ENCODE data around the gene GPR25. TPM values are rescaled to one million over a fixed set of nuclear protein-coding genes. Genes with fewer than 3 reads are reported as not detected.

GPR25 gene
- total RNA-seq, 4 donors from 2014 or later: 0.24 TPM; not detected in 3

DNA sequence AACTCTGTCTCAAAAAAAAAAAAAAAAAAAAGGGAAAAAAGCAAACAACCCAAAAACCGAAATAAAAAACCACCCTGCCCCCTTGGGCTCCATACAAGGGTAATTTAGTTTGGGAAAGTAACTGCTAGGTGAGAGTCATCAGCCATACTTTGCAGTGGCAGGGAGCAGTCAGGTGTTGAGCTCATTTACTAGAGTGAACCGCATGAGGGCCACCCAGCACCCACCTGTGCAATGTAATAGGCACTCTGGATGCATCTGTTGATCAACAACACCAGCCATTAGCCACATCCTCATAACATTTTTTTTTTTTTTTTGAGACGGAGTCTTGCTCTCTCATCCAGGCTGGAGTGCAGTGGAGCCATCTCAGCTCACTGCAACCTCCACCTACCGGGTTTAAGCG lies 31.0 kb downstream of the GPR25 start:
- intact Hi-C loops (cut with DNase I; ENCODE audit: low total_unique reads): no loop called here
- H3K9me3 ChIP-seq: no peaks in the 10 kb centered on the region
- H3K27me3 ChIP-seq: no peaks in the 10 kb centered on the region
- no peak overlapping the region for H3K4me3 ChIP-seq
- no peaks in the 10 kb centered on the region for H3K4me1 ChIP-seq
- no peak overlapping the region for H3K27ac ChIP-seq
- no peak for ATAC-seq
- no peaks in the 10 kb centered on the region for H3K36me3 ChIP-seq
- TF ChIP-seq, protein P1, sequence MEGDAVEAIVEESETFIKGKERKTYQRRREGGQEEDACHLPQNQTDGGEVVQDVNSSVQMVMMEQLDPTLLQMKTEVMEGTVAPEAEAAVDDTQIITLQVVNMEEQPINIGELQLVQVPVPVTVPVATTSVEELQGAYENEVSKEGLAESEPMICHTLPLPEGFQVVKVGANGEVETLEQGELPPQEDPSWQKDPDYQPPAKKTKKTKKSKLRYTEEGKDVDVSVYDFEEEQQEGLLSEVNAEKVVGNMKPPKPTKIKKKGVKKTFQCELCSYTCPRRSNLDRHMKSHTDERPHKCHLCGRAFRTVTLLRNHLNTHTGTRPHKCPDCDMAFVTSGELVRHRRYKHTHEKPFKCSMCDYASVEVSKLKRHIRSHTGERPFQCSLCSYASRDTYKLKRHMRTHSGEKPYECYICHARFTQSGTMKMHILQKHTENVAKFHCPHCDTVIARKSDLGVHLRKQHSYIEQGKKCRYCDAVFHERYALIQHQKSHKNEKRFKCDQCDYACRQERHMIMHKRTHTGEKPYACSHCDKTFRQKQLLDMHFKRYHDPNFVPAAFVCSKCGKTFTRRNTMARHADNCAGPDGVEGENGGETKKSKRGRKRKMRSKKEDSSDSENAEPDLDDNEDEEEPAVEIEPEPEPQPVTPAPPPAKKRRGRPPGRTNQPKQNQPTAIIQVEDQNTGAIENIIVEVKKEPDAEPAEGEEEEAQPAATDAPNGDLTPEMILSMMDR (IDR thresholded peaks at IDR 0.05 in 4 of 5, conservative IDR thresholded peaks at IDR 0.05 in 1 of 5): no peak
- no peak for TF ChIP-seq POLR2A (IDR thresholded peaks at IDR 0.05)
- in situ Hi-C loops (cut with MboI; ENCODE audit: low sequenced_read_pairs in 4 of 4): no loop called here
- DNase-seq: no peak

DNA sequence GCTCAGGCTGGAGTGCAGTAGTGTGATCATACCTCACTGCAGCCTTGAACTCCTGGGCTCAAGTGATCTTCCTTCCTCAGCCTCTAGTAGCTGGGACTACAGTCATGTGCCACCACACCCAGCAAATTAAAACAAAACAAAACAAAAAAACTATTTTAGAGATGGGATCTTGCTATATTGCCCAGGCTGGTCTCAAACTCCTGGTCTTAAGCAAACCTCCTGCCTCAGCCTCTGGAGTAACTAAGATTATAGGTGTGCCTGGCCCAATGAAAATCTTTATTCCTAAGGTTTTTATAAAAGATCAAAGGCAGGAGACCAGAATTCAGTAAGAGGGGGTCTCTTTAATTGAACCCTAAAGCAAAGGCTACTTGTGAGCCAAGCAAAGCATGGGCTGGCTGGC lies 32.0 kb downstream of the GPR25 start:
- H3K36me3 ChIP-seq: no peaks in the 10 kb centered on the region
- in situ Hi-C loops (cut with MboI; ENCODE audit: low sequenced_read_pairs in 4 of 4): no loop called here
- DNase-seq (no peak), ATAC-seq (no peak)
- TF ChIP-seq POLR2A (IDR thresholded peaks at IDR 0.05): no peak
- TF ChIP-seq, protein P1 (IDR thresholded peaks at IDR 0.05 in 4 of 5, conservative IDR thresholded peaks at IDR 0.05 in 1 of 5): no peak
- no peaks in the 10 kb centered on the region for H3K9me3 ChIP-seq
- H3K27ac ChIP-seq: no peak overlapping the region
- no peak overlapping the region for H3K4me3 ChIP-seq
- no peaks in the 10 kb centered on the region for H3K27me3 ChIP-seq
- intact Hi-C loops (cut with DNase I; ENCODE audit: low total_unique reads): no loop called here
- H3K4me1 ChIP-seq: no peaks in the 10 kb centered on the region

DNA sequence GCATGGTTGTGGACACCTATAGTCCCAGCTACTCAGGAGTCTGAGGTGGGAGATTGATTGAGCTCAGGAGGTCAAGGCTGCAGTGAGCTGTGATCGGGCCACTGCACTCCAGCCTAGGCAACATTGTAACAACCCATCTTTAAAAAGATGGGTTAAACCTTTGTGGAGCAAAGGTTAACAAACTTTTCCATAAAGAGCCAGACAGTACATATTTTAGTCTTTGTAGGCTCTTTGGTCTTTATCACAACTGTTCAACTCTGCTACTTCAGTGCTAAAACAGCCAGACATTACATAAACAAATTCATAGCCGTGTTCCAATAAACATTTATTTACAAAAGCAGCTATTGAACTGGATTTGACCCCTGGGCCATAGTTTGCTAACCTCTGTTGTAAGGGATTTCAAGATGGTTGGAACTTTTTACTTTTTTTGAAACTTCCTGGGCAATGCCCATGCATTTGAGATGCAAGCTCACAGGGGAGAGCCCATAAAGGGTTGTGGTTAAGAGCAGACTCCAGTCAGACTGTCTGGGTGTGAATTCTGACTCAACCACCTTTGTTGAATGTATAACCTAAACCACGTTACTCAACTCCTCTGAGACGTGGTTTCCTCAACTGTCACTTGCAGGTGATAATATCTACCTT lies 32.8 kb downstream of the GPR25 start:
- in situ Hi-C loops (cut with MboI; ENCODE audit: low sequenced_read_pairs in 4 of 4): no loop called here
- Histone ChIP-seq H3K9me3 (no peaks in the 10 kb centered on the region), H3K4me3 (no peak overlapping the region), H3K27ac (no peak overlapping the region), H3K27me3 (no peaks in the 10 kb centered on the region), H3K4me1 (no peaks in the 10 kb centered on the region), H3K36me3 (no peaks in the 10 kb centered on the region)
- intact Hi-C loops (cut with DNase I; ENCODE audit: low total_unique reads): no loop called here
- TF ChIP-seq, protein P1 (IDR thresholded peaks at IDR 0.05 in 4 of 5, conservative IDR thresholded peaks at IDR 0.05 in 1 of 5): no peak
- TF ChIP-seq POLR2A (IDR thresholded peaks at IDR 0.05): no peak
- ATAC-seq: no peak
- no peak for DNase-seq

DNA sequence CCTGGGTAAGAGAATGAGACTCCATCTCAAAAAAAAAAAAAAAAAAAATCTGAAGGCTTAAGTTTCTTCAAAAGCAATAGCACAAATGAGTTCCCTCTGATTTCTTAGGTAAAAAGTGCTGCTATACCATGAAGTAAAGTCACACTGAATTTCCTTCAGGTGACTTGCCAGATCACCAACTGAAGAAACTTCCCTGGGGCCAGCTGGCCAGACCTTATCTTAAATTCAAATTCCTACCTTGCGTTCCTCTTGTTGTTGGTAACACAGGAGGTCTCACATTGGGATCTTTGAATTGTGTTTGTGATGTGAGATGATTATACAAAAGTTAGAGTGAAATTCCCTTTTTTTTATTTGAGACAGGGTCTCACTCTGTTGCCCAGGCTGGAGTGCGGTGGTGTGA lies 33.7 kb downstream of the GPR25 start:
- H3K36me3 ChIP-seq: no peaks in the 10 kb centered on the region
- no peaks in the 10 kb centered on the region for H3K9me3 ChIP-seq
- TF ChIP-seq, protein P1 (IDR thresholded peaks at IDR 0.05 in 4 of 5, conservative IDR thresholded peaks at IDR 0.05 in 1 of 5): no peak
- no peak for TF ChIP-seq POLR2A (IDR thresholded peaks at IDR 0.05)
- H3K27me3 ChIP-seq: no peaks in the 10 kb centered on the region
- H3K27ac ChIP-seq: no peak overlapping the region
- no peak for DNase-seq
- in situ Hi-C loops (cut with MboI; ENCODE audit: low sequenced_read_pairs in 4 of 4) (no loop called here), intact Hi-C loops (cut with DNase I; ENCODE audit: low total_unique reads) (no loop called here)
- H3K4me1 ChIP-seq: no peaks in the 10 kb centered on the region
- no peak overlapping the region for H3K4me3 ChIP-seq
- no peak for ATAC-seq

DNA sequence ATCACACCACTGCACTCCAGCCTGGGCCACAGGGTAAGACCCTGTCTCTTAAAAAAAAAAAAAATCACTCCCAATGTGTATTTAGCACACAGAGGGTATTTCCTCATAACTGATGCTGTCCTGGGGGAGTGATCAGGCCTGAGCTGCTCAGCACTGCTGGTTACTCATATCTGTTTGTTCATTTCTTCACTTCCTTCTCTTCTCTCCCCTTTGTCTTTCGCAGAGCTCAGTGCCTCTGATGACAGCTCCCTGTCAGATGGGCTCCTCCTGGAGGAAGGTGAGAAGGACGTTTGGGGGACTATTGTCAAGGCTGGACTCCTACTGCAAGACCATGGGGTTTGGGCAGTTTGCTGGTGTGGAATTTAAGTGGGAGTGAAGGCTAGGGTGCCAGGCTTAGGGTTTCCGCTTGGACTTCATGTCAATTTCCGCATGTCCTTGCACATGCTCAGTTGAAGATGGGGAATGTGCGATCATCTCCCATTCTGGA lies 34.9 kb downstream of the GPR25 start:
- Histone ChIP-seq H3K4me3 (no peak overlapping the region), H3K4me1 (no peaks in the 10 kb centered on the region), H3K27ac (no peak overlapping the region), H3K27me3 (no peaks in the 10 kb centered on the region), H3K36me3 (no peaks in the 10 kb centered on the region), H3K9me3 (no peaks in the 10 kb centered on the region)
- intact Hi-C loops (cut with DNase I; ENCODE audit: low total_unique reads) (no loop called here), in situ Hi-C loops (cut with MboI; ENCODE audit: low sequenced_read_pairs in 4 of 4) (no loop called here)
- no peak for ATAC-seq
- TF ChIP-seq POLR2A (IDR thresholded peaks at IDR 0.05): no peak
- TF ChIP-seq, protein P1 (IDR thresholded peaks at IDR 0.05 in 4 of 5, conservative IDR thresholded peaks at IDR 0.05 in 1 of 5): no peak
- no peak for DNase-seq

All from gastrocnemius medialis (tissue), 4 donors.